HEK293T (cell line): ENCODE results near the gene ARID4B.
"Not testable (repeated sequence)": the region's sequence is repeated elsewhere in the genome, so short reads cannot be mapped to it uniquely, and the experiment has no call there.

Experiments
- CTCF ChIA-PET: fragments of 350-600 bp; formaldehyde crosslinking; extraction: SDS; loops from one replicate; lab custom pipeline; 2021; ENCODE audit warnings: antibody characterized with exemption, inconsistent platforms; lab: Yijun Ruan, JAX
- POLR2A ChIA-PET: fragments of 350-600 bp; formaldehyde crosslinking; extraction: SDS; loops from one replicate; lab custom pipeline; 2020; ENCODE audit warnings: antibody characterized with exemption, inconsistent platforms; lab: Yijun Ruan, JAX
- DNase-seq: peaks from one replicate; pipeline ENCODE4 v3.0.0; 2012; ENCODE audit warnings: mixed read lengths; ENCODE audit errors: extremely low spot score
- ARNT ChIP-seq: fragments of 450-650 bp; IDR thresholded peaks from 2 replicates; pipeline ENCODE4 v1.6.1; 2017; ENCODE audit warnings: mild to moderate bottlenecking
- BHLHE40 ChIP-seq: fragments of 450-650 bp; IDR thresholded peaks from 2 replicates; pipeline ENCODE4 v1.6.1; 2016; ENCODE audit warnings: mild to moderate bottlenecking, moderate library complexity, borderline replicate concordance
- CTBP1 ChIP-seq: fragments of 450-650 bp; IDR thresholded peaks from 2 replicates; pipeline ENCODE4 v1.6.1; 2016; ENCODE audit warnings: borderline replicate concordance
- ELF4 ChIP-seq: fragments of 450-650 bp; IDR thresholded peaks from 2 replicates; pipeline ENCODE4 v1.6.1; 2017; ENCODE audit warnings: antibody characterized with exemption
- FOXA1 ChIP-seq: fragments of 450-650 bp; IDR thresholded peaks from 2 replicates; pipeline ENCODE4 v1.6.1; 2016; ENCODE audit warnings: mild to moderate bottlenecking
- FOXK2 ChIP-seq: fragments of 450-650 bp; IDR thresholded peaks from 2 replicates; pipeline ENCODE4 v1.6.1; 2016; ENCODE audit warnings: mild to moderate bottlenecking
- FOXM1 ChIP-seq: fragments of 450-650 bp; IDR thresholded peaks from 2 replicates; pipeline ENCODE4 v1.6.1; 2017; ENCODE audit warnings: mild to moderate bottlenecking, borderline replicate concordance
- HDGF ChIP-seq: fragments of 450-650 bp; IDR thresholded peaks from 2 replicates; pipeline ENCODE4 v1.6.1; 2017; ENCODE audit warnings: antibody characterized with exemption, borderline replicate concordance
- L3MBTL2 ChIP-seq: fragments of 450-650 bp; conservative IDR thresholded peaks from 2 replicates; pipeline ENCODE4 v1.6.1; 2016; ENCODE audit warnings: mild to moderate bottlenecking
- LEF1 ChIP-seq: fragments of 450-650 bp; IDR thresholded peaks from 2 replicates; pipeline ENCODE4 v1.6.1; 2017; ENCODE audit warnings: mild to moderate bottlenecking, borderline replicate concordance
- NFRKB ChIP-seq: fragments of 450-650 bp; IDR thresholded peaks from 2 replicates; pipeline ENCODE4 v1.6.1; 2016; ENCODE audit warnings: mild to moderate bottlenecking, moderate library complexity
- PKNOX1 ChIP-seq: fragments of 450-650 bp; IDR thresholded peaks from 2 replicates; pipeline ENCODE4 v1.6.1; 2016
- SP1 ChIP-seq: fragments of 450-650 bp; IDR thresholded peaks from 2 replicates; pipeline ENCODE4 v1.6.1; 2017
- SUZ12 ChIP-seq: fragments of 450-650 bp; IDR thresholded peaks from 2 replicates; pipeline ENCODE4 v1.6.1; 2016; ENCODE audit warnings: mild to moderate bottlenecking
- TARDBP ChIP-seq: fragments of 450-650 bp; IDR thresholded peaks from 2 replicates; pipeline ENCODE4 v1.6.1; 2016
- ZNF384 ChIP-seq: fragments of 450-650 bp; IDR thresholded peaks from 2 replicates; pipeline ENCODE4 v1.6.1; 2016

ARID4B gene

GRCh38 chr1:235290740-235291502, 37.1 kb downstream of the ARID4B start:
- DNase-seq = no peak
- ChIA-PET POLR2A (interaction anchor here (0.7 kb wide), 1 partner anchor 38 kb away, joined by 3 read pairs; no protein-coding TSS in a partner anchor), CTCF (interaction anchor here (0.6 kb wide), 1 partner anchor 56 kb away, joined by 3 read pairs; no protein-coding TSS in a partner anchor)
- TF ChIP-seq FOXA1 (no peak), L3MBTL2 (no peak), HDGF (no peak), FOXM1 (no peak), ELF4 (no peak), LEF1 (no peak), NFRKB (no peak), ZNF384 (no peak), SP1 (no peak), TARDBP (no peak), ARNT (no peak), CTBP1 (no peak), BHLHE40 (no peak), PKNOX1 (no peak), SUZ12 (no peak), FOXK2 (no peak)

- no peak for DNase-seq
- CTCF ChIA-PET = interaction anchor here (0.6 kb wide), 1 partner anchor 1145 kb away, joined by 3 read pairs; no protein-coding TSS in a partner anchor
Measured at GRCh38 chr1:235289859-235290739, 37.9 kb downstream of the ARID4B start.

GRCh38 chr1:235287208-235287882, 40.6 kb downstream of the ARID4B start:
- POLR2A ChIA-PET = no interaction called here

More at GRCh38 chr1:235289859-235290739, 37.9 kb downstream of the ARID4B start:
- POLR2A ChIA-PET = no interaction called here
- TF ChIP-seq BHLHE40 (no peak), SUZ12 (no peak), ZNF384 (peak; percentile 56), TARDBP (no peak), PKNOX1 (peak; percentile 73)

GRCh38 chr1:235286667-235287066, 41.3 kb downstream of the ARID4B start:
- CTCF ChIA-PET = no interaction called here
- no peak for TF ChIP-seq ZNF384
- no peak for TF ChIP-seq FOXM1
- no peak for TF ChIP-seq SUZ12
- DNase-seq = no peak
- POLR2A ChIA-PET = interaction anchor here (0.6 kb wide), 1 partner anchor 43 kb away, joined by 3 read pairs; no protein-coding TSS in a partner anchor

More at GRCh38 chr1:235287208-235287882, 40.6 kb downstream of the ARID4B start:
- TF ChIP-seq SP1 (no peak), ELF4 (no peak), FOXK2 (no peak), LEF1 (no peak), TARDBP (no peak), FOXM1 (no peak), SUZ12 (no peak), CTBP1 (no peak), L3MBTL2 (no peak), PKNOX1 (no peak), NFRKB (no peak), ARNT (no peak), BHLHE40 (no peak), ZNF384 (no peak), FOXA1 (no peak), HDGF (no peak)
- CTCF ChIA-PET = no interaction called here
- no peak for DNase-seq

- no peak for DNase-seq
- ChIA-PET POLR2A (no interaction called here), CTCF (no interaction called here)
- TF ChIP-seq BHLHE40 (no peak), TARDBP (no peak), PKNOX1 (no peak), ZNF384 (no peak), SUZ12 (no peak), NFRKB (no peak), FOXA1 (no peak), ARNT (no peak), LEF1 (no peak), L3MBTL2 (no peak), HDGF (no peak), FOXM1 (no peak), SP1 (no peak), CTBP1 (no peak), FOXK2 (no peak)
Measured at GRCh38 chr1:235284231-235284769, 43.7 kb downstream of the ARID4B start.

- CTCF ChIA-PET, POLR2A ChIA-PET, DNase-seq: not testable (repeated sequence)
Measured at GRCh38 chr1:235283636-235284035, 44.3 kb downstream of the ARID4B start.
